ENCODE data around the gene OR5K4. TPM values are rescaled to one million over a fixed set of nuclear protein-coding genes. Genes with fewer than 3 reads are reported as not detected.

The OR5K4 gene
- total and polyA plus RNA-seq, 7 experiments from 2014 or later = not detected

DNA sequence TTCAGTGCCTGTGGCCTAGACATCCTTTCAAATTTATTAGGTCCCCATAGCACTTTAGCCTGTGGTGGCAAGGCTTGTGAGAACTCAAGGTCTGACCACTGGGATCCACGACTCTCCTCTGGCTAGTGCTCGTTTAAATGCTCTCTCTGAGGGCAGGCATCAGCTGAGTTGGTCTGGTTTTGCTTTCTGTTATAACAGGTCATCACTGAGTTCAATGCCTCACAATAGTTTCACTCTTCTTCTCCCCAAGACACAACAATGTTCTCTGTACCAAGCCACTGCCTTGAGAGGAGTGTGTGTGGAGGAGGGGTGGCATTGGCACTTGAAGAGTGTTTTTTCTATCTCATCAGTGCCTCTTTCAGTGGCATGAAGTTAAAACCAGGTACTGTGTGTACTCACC lies 7.6 kb downstream of the OR5K4 start:
- Histone ChIP-seq H3K27me3 (ENCODE audit: control insufficient read depth in 2 of 2, insufficient read depth in 2 of 2, low read length in 2 of 2) (no peaks in the 10 kb centered on the region), H3K4me1 (ENCODE audit: control insufficient read depth in 2 of 2, insufficient read depth in 2 of 2, low read length in 2 of 2) (no peaks in the 10 kb centered on the region), H3K4me3 (ENCODE audit: low read length) (no peak overlapping the region), H3K9me3 (ENCODE audit: control insufficient read depth in 2 of 3, low read length in 3 of 3) (peaks cover 0 to 18% (median 0%) of the 10 kb centered on the region in 3 experiments), H3K36me3 (ENCODE audit: control insufficient read depth in 2 of 3, insufficient read depth in 3 of 3, low read length in 3 of 3) (no peaks in the 10 kb centered on the region), H3K27ac (ENCODE audit: low read depth, low read length) (no peak overlapping the region)
- H3K4me1 Mint-ChIP-seq = peaks cover 0 to 8% (median 0%) of the 10 kb centered on the region in 7 donors
- ChIA-PET POLR2A (no interaction called here), CTCF (no interaction called here)
- H3K9me3 Mint-ChIP-seq = peaks cover 7 to 49% (median 17%) of the 10 kb centered on the region in 11 donors
- peaks cover 0 to 14% (median 4%) of the 10 kb centered on the region in 5 donors for H3K27me3 Mint-ChIP-seq
- H3K27ac Mint-ChIP-seq = no peak overlapping the region
- intact Hi-C loops (cut with micrococcal nuclease) = no loop called here
- H3K4me3 Mint-ChIP-seq = no peak overlapping the region
- ATAC-seq (no peak), DNase-seq (no peak)
- H3K36me3 Mint-ChIP-seq = peaks cover 0 to 19% (median 6%) of the 10 kb centered on the region in 5 donors

DNA sequence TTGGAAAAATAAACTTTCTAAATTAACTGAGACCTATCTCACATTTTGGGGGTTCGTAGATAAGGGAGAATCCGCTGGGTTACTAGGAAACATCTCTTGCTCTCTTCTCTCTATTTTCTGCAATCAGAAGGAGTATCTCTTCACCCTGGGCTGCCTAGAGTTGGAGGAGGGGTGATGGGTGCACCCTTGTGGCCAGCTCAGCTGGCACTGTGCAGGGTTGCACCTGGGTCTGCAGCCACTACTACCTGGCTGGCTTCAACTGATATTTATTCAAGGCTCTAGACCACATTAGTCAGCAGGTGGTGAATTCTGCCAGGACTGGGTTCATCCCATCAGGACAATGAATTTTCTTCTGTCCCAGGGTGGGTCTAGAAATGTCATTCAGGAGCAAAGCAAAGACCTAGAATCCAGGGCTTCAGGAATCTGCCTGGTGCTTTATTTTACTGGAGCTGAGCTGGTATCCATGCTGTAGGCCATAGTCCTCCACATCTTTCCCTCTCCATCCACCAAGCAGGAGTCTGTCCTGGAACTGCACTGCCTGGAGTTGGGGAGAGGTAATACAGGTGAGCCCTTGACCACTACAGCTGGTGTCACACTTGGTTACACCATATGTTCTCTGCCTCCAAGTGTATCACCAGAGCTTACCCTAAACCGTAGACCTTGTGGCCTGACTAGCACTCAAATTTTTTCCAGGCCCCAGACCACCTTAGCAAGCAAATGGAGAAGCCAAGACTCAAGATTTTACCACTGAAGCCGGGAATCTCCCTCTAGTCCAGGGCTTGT lies 14.0 kb downstream of the OR5K4 start:
- CTCF ChIA-PET = no interaction called here
- intact Hi-C loops (cut with micrococcal nuclease) = no loop called here
- no peak overlapping the region for H3K27ac ChIP-seq (ENCODE audit: low read depth, low read length)
- H3K4me3 ChIP-seq (ENCODE audit: low read length) = no peak overlapping the region
- no peak for ATAC-seq
- H3K9me3 ChIP-seq (ENCODE audit: control insufficient read depth in 2 of 3, low read length in 3 of 3) = no peaks in the 10 kb centered on the region
- POLR2A ChIA-PET = no interaction called here
- Mint-ChIP-seq H3K27me3 (peaks cover 0 to 28% (median 0%) of the 10 kb centered on the region in 5 donors), H3K9me3 (peaks cover 0 to 14% (median 3%) of the 10 kb centered on the region in 11 donors), H3K36me3 (peaks cover 0 to 1% (median 0%) of the 10 kb centered on the region in 5 donors), H3K27ac (no peak overlapping the region), H3K4me3 (no peak overlapping the region), H3K4me1 (peaks cover 0 to 5% (median 0%) of the 10 kb centered on the region in 7 donors)
- H3K4me1 ChIP-seq (ENCODE audit: control insufficient read depth in 2 of 2, insufficient read depth in 2 of 2, low read length in 2 of 2) = no peaks in the 10 kb centered on the region
- no peak for DNase-seq
- no peaks in the 10 kb centered on the region for H3K27me3 ChIP-seq (ENCODE audit: control insufficient read depth in 2 of 2, insufficient read depth in 2 of 2, low read length in 2 of 2)
- H3K36me3 ChIP-seq (ENCODE audit: control insufficient read depth in 2 of 3, insufficient read depth in 3 of 3, low read length in 3 of 3) = no peaks in the 10 kb centered on the region

DNA sequence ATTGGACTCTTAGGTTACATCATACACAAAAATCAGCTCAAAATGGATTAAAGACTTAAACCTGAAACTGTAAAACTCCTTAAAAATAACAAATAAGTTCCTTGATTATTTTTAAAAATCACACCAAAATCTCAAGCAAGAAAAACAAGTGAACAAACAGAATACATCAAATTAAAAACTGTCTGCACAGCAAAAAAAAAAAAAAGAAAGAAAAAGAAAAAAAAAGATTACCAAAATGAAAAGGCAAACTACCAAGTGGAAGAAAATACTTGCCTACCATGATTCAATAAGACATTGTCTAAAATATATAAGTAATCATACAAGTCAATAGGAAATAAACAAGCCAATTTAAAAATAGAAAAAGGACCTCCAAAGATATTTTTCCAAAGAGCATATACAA lies 17.5 kb downstream of the OR5K4 start:
- POLR2A ChIA-PET = no interaction called here
- H3K4me3 Mint-ChIP-seq = no peak overlapping the region

DNA sequence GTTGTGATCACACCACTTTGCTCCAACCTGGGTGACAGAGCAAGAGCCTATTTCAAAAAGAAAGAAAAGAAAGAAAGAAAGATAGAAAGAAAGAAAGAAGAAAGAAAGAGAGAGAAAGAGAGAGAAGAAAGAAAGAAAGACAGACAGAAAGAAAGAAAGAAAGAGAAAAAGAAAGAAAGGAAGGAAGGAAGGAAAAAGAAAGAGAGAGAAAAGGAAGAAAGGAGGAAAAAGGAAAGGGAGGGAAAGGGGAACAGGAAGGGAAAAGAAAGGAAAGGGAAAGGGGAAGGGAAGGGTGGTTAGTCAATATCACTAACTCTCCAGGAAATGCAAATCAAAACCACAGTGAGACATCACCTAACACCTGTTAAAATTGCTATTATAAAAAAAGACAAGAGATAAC lies 18.2 kb downstream of the OR5K4 start:
- no peak overlapping the region for H3K4me3 ChIP-seq (ENCODE audit: low read length)
- H3K27ac Mint-ChIP-seq = no peak overlapping the region

More for the DNA sequence above, 17.5 kb downstream of the OR5K4 start:
- H3K9me3 Mint-ChIP-seq = peaks cover 0 to 5% (median 0%) of the 10 kb centered on the region in 11 donors
- ATAC-seq (no peak), DNase-seq (no peak)
- H3K36me3 ChIP-seq (ENCODE audit: control insufficient read depth in 2 of 3, insufficient read depth in 3 of 3, low read length in 3 of 3) = no peaks in the 10 kb centered on the region
- no peak overlapping the region for H3K27ac Mint-ChIP-seq
- CTCF ChIA-PET = no interaction called here
- H3K9me3 ChIP-seq (ENCODE audit: control insufficient read depth in 2 of 3, low read length in 3 of 3) = no peaks in the 10 kb centered on the region
- no peaks in the 10 kb centered on the region for H3K27me3 ChIP-seq (ENCODE audit: control insufficient read depth in 2 of 2, insufficient read depth in 2 of 2, low read length in 2 of 2)
- H3K4me1 ChIP-seq (ENCODE audit: control insufficient read depth in 2 of 2, insufficient read depth in 2 of 2, low read length in 2 of 2) = no peaks in the 10 kb centered on the region
- H3K27ac ChIP-seq (ENCODE audit: low read depth, low read length) = no peak overlapping the region
- no peak overlapping the region for H3K4me3 ChIP-seq (ENCODE audit: low read length)
- H3K36me3 Mint-ChIP-seq = no peaks in the 10 kb centered on the region
- peaks cover 0 to 5% (median 0%) of the 10 kb centered on the region in 7 donors for H3K4me1 Mint-ChIP-seq
- peaks cover 0 to 47% (median 0%) of the 10 kb centered on the region in 5 donors for H3K27me3 Mint-ChIP-seq
- intact Hi-C loops (cut with micrococcal nuclease) = no loop called here

DNA sequence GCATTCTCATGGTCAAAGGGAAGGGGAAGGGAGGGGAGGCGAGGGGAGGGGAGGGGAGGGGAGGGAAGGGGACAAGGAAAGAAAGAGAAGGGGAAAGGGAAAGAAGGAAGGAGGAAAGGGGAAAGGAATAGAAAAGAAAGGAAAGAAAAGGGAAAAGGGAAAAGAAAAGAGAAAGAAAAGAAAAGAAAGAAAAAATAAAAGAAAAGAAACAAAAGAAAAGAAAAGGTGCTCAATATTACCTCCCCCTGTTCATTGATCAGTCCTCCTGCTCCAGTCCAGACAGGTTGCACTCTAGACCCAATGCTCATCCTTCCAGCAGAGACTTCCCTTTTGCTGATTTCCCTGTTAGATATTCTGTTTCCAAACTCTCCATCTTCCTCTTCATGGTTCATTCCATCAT lies 18.8 kb downstream of the OR5K4 start:
- Mint-ChIP-seq H3K27me3 (peaks cover 0 to 52% (median 3%) of the 10 kb centered on the region in 5 donors), H3K36me3 (no peaks in the 10 kb centered on the region), H3K27ac (no peak overlapping the region), H3K4me3 (no peak overlapping the region), H3K4me1 (peaks cover 0 to 5% (median 0%) of the 10 kb centered on the region in 7 donors), H3K9me3 (peaks cover 0 to 5% (median 0%) of the 10 kb centered on the region in 11 donors)
- intact Hi-C loops (cut with micrococcal nuclease) = no loop called here
- ATAC-seq = no peak
- no peaks in the 10 kb centered on the region for H3K4me1 ChIP-seq (ENCODE audit: control insufficient read depth in 2 of 2, insufficient read depth in 2 of 2, low read length in 2 of 2)
- H3K4me3 ChIP-seq (ENCODE audit: low read length) = no peak overlapping the region
- H3K27me3 ChIP-seq (ENCODE audit: control insufficient read depth in 2 of 2, insufficient read depth in 2 of 2, low read length in 2 of 2) = no peaks in the 10 kb centered on the region
- H3K27ac ChIP-seq (ENCODE audit: low read depth, low read length) = no peak overlapping the region
- CTCF ChIA-PET = no interaction called here
- POLR2A ChIA-PET = no interaction called here
- DNase-seq = no peak
- H3K36me3 ChIP-seq (ENCODE audit: control insufficient read depth in 2 of 3, insufficient read depth in 3 of 3, low read length in 3 of 3) = no peaks in the 10 kb centered on the region
- no peaks in the 10 kb centered on the region for H3K9me3 ChIP-seq (ENCODE audit: control insufficient read depth in 2 of 3, low read length in 3 of 3)

More for the DNA sequence above, 18.2 kb downstream of the OR5K4 start:
- Histone ChIP-seq H3K27ac (ENCODE audit: low read depth, low read length) (no peak overlapping the region), H3K9me3 (ENCODE audit: control insufficient read depth in 2 of 3, low read length in 3 of 3) (no peaks in the 10 kb centered on the region), H3K4me1 (ENCODE audit: control insufficient read depth in 2 of 2, insufficient read depth in 2 of 2, low read length in 2 of 2) (no peaks in the 10 kb centered on the region), H3K36me3 (ENCODE audit: control insufficient read depth in 2 of 3, insufficient read depth in 3 of 3, low read length in 3 of 3) (no peaks in the 10 kb centered on the region), H3K27me3 (ENCODE audit: control insufficient read depth in 2 of 2, insufficient read depth in 2 of 2, low read length in 2 of 2) (no peaks in the 10 kb centered on the region)
- DNase-seq = no peak
- Mint-ChIP-seq H3K9me3 (peaks cover 0 to 5% (median 0%) of the 10 kb centered on the region in 11 donors), H3K4me3 (no peak overlapping the region), H3K4me1 (peaks cover 0 to 5% (median 0%) of the 10 kb centered on the region in 7 donors), H3K36me3 (no peaks in the 10 kb centered on the region), H3K27me3 (peaks cover 0 to 52% (median 0%) of the 10 kb centered on the region in 5 donors)
- CTCF ChIA-PET = no interaction called here
- POLR2A ChIA-PET = no interaction called here
- no peak for ATAC-seq
- intact Hi-C loops (cut with micrococcal nuclease) = no loop called here

DNA sequence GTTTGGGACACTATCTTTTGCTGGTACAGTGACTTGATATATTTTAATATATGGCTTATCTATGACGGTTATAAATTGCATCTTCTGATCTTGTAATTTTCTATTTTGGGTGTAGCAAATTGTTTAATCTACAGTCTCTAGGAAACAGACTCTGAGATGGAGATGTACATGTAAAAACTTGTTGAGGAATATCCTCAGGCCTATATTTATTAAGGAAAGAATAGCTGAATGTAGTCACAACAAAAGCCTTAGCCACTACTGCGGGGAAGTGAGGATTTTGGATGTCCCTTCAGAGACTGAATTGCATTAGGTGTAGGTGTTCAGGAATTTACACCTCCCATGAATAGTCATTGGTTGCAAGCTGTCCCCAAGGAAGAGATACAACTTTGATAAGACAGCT lies 23.0 kb downstream of the OR5K4 start:
- intact Hi-C loops (cut with micrococcal nuclease) = no loop called here
- H3K27ac ChIP-seq (ENCODE audit: low read depth, low read length) = no peak overlapping the region
- H3K4me3 ChIP-seq (ENCODE audit: low read length) = no peak overlapping the region
- Mint-ChIP-seq H3K9me3 (peaks cover 0 to 4% (median 0%) of the 10 kb centered on the region in 11 donors), H3K27ac (no peak overlapping the region), H3K27me3 (peaks cover 0 to 45% (median 5%) of the 10 kb centered on the region in 5 donors), H3K4me3 (no peak overlapping the region), H3K4me1 (peaks cover 0 to 3% (median 0%) of the 10 kb centered on the region in 7 donors), H3K36me3 (no peaks in the 10 kb centered on the region)
- no peaks in the 10 kb centered on the region for H3K36me3 ChIP-seq (ENCODE audit: control insufficient read depth in 2 of 3, insufficient read depth in 3 of 3, low read length in 3 of 3)
- H3K27me3 ChIP-seq (ENCODE audit: control insufficient read depth in 2 of 2, insufficient read depth in 2 of 2, low read length in 2 of 2) = no peaks in the 10 kb centered on the region
- no peaks in the 10 kb centered on the region for H3K4me1 ChIP-seq (ENCODE audit: control insufficient read depth in 2 of 2, insufficient read depth in 2 of 2, low read length in 2 of 2)
- ChIA-PET POLR2A (no interaction called here), CTCF (no interaction called here)
- DNase-seq (no peak), ATAC-seq (no peak)
- no peaks in the 10 kb centered on the region for H3K9me3 ChIP-seq (ENCODE audit: control insufficient read depth in 2 of 3, low read length in 3 of 3)

DNA sequence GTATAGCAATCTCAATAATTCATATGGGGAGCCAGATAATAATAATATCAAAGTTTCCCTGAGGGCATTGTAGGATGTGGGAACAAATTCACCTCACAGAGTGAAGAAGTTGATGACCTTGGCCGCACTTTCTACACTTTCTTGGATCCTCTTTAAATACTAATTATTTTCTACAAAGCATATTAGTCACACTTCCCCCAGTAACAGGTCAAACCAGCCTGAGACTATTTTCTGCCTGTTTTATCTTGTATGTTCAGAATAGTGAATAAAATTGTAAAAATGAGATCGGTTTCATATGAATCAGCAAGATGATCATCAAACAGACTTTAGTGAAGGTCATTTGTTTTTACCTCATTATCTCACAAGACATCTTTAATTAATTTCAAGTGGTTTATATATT lies 34.5 kb downstream of the OR5K4 start:
- peaks cover 15 to 63% (median 26%) of the 10 kb centered on the region in 5 donors for H3K27me3 Mint-ChIP-seq
- ATAC-seq (no peak), DNase-seq (no peak)
- Histone ChIP-seq H3K36me3 (ENCODE audit: control insufficient read depth in 2 of 3, insufficient read depth in 3 of 3, low read length in 3 of 3) (no peaks in the 10 kb centered on the region), H3K9me3 (ENCODE audit: control insufficient read depth in 2 of 3, low read length in 3 of 3) (no peaks in the 10 kb centered on the region), H3K27me3 (ENCODE audit: control insufficient read depth in 2 of 2, insufficient read depth in 2 of 2, low read length in 2 of 2) (no peaks in the 10 kb centered on the region), H3K27ac (ENCODE audit: low read depth, low read length) (no peak overlapping the region), H3K4me1 (ENCODE audit: control insufficient read depth in 2 of 2, insufficient read depth in 2 of 2, low read length in 2 of 2) (no peaks in the 10 kb centered on the region), H3K4me3 (ENCODE audit: low read length) (no peak overlapping the region)
- H3K4me1 Mint-ChIP-seq = peaks cover 0 to 1% (median 0%) of the 10 kb centered on the region in 7 donors
- H3K36me3 Mint-ChIP-seq = no peaks in the 10 kb centered on the region
- peaks cover 0 to 4% (median 0%) of the 10 kb centered on the region in 11 donors for H3K9me3 Mint-ChIP-seq
- ChIA-PET CTCF (no interaction called here), POLR2A (no interaction called here)
- intact Hi-C loops (cut with micrococcal nuclease) = no loop called here
- H3K27ac Mint-ChIP-seq = no peak overlapping the region
- H3K4me3 Mint-ChIP-seq = no peak overlapping the region

Measured in naive thymus-derived CD4-positive, alpha-beta T cell (primary cell).